IPS-NIHi7 (cell line): Measurements from ENCODE around the gene SLIT3.
"Not testable (repeated sequence)": the region's sequence is repeated elsewhere in the genome, so short reads cannot be mapped to it uniquely, and the experiment has no call there.

ENCODE experiments used
- DNase-seq: peaks from one replicate; pipeline ENCODE4 v3.0.0; 2012; ENCODE audit warnings: mixed read lengths; ENCODE audit errors: extremely low spot score

Gene SLIT3

DNA sequence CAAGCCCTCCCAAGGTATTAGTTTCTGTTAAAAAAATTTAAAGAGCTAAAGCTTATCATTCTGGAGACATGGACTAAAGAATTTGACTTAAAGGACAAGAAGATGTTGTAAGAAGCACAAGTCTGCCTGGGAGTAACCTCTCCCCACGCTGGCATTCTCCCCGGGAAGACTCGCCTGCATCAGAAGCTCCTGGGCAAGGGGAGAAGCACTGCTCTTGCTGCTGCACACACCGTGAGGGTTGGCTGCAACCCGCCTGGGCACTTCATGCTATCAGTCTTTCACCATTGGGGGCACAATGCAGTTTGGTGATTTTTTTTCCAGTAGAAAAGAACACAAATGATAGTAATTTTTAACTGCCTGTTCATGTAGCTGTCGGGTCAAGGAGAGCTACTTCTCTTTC, 529.3 kb downstream of the SLIT3 start:
- no peak for DNase-seq

DNA sequence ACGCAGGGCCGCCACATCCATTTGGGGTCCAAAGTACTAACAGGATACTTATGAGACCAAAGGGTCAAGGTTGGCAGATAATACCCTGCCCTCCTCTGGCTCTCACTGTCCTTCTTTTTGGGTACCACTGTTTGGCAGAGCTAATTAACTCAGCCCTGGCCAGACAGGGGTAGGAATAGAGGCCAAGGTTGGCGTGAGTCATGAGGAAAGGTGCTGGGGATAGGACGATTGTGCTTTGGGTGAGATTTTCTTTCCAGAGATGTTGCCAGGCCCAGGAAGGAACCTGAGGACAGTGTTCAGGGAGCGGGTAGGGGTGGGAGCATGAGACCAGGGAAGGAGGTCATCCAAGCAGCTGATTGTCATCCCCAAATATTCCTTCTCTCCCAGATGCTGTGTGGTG, 529.9 kb downstream of the SLIT3 start:
- no peak for DNase-seq

DNA sequence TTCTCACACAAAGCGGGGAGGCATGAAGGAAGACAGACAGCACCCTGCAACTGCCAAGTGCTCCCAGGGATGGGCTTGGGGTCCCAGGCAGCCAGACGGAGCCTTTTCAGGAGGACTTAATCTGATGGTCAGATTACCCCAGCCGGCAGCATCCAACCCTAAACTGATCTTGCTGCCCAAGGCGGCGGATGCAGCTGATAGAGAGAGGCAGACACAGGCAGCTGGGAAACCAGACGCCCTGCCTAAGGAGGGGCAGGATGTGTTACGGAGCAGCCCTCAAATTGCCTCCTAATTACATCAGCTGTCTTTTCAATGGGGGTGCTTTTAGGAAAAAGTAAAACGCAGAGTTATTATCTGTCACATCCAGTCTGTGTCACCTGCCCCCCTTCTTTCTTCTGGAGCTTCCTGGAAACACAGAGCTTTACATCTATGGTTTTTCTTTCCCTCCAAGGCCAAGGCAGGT, 530.9 kb downstream of the SLIT3 start:
- no peak for DNase-seq

DNA sequence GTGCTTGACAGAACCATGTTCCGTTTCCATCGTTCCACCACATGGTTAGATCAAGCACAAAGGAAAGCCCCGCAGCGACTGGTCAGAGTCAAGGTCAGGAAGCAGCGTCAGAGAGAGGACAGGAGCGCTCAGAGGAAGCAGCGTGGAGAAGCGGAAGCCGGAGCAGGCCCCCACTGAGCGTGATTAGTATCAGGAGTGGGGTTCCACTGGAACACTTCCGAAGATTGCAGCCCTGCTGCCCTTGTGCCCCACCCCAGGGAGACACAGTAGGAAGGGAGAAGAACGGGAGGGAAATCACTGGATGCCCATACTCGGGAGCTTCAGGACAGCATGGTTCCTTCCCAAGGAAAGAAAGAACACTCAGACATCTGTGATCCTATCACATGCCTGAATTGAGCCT, 532.8 kb downstream of the SLIT3 start:
- DNase-seq: no peak

DNA sequence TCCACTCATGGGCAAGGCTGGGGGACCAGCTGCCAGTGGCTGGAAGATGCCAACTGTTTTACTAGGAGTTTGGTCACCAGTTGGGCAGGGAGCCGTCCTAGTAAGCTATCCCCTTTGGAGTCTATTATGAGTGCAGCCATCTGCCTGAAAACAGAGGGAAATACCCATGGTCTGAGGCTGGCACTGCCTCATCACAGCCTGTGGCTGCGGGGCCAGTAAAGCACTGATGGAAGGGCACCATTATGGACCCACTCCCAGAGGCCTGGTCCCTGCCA, 534.6 kb downstream of the SLIT3 start:
- DNase-seq: no peak

DNA sequence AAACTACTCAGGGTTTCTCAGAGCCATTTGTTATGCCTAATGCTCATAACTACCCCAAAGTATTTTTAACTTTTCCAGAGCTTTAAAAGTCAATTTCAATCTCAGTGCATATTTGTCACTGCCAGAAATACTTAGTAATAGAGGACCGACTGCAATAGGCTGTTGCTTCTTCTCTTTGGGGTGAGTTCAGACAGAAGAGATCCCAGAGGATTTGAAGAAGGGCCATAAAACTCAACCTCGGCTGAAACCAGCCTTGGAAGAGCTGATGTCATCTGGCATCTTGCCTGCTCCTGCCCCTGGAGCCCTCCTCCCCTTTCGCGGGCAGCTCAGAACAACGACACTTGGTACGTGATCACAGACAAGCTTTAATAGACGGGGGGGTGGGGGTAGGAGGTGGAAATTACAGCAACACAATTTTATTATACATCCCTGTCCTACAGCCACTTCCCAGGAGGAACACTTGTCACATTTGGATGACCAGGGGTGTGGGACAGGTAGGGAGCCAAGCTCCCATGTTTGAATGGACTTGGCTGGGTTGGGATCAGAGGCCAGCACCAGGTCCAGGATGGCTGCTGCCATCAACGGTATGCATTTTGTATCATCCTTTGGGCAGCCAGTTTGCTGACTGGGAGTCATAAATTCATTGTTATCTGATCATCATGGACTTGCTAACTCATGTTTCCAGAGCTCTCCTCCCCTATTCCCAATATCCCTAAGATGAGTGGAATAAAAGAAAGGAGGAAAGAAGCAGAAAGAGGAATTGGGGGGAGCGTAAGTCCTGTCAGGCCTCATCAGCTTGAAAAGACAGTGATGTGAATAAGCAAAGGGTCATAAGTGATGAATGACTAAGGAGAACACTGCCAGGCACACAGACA, 535.2 kb downstream of the SLIT3 start:
- no peak for DNase-seq

DNA sequence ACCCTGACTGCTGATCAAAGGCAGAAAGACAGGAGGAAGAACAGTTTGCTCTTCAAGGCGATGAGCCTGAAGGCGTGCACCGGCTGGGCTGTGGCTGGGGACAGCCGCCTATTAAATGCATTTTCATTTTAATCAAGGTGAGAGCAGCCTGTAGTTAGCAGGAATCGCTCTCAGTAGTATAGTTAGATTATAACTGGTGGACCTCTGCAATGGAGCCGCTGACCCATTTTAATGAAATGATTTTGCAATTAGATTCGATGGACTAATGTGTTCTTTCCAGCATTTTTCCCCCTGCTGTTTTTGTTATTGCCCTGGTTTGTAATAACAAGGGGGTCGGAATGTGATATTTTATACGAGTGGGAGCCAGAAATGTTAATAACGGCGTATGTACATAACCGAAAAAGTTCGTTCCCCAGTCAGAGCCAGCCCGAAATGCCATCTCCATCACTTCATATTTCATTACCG, 535.8 kb downstream of the SLIT3 start:
- DNase-seq: no peak

DNA sequence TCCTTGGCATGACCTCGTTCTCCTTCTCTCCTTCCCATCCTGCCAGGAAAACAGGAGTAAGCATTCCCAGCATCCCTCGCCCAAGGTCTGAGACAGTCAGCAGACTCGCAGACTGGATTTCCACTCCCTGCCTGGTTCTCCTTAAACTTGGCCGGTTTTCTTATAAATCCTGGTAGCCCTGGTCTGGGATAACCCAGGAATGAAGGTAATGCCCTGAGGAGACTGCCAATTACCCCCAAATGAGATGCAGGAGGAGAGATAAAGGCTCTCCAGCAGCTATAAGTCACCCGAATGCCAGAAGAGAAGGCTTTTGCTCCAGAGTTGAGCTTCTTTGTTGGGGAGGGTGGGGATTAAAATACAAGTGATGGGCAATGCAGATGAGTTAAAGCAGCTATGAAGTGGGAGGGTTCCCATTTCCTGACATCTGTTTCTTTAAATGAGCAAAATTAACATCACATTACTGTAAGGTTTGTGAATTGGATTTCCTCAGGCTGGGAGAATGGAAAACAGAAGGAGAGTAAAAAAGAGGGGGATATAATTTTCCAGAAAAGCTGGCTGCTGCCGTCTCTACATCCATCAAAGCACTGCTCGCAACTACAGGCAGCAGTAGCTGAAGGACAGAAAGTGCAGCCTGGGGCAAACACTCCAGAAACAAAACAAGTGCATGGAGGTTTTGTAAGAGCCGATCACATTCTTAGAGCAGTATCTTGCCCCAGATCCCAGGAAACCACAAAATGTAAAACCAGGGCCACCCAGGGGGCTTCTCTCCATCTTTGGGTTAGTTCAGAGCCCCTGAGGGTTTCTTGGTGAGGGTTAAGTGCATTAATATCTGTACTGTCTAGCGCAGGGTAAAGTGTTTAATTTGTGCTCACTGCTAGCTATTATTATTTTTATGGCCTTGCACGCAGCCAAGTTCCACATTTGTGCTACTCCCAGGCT, 544.2 kb downstream of the SLIT3 start:
- no peak for DNase-seq

DNA sequence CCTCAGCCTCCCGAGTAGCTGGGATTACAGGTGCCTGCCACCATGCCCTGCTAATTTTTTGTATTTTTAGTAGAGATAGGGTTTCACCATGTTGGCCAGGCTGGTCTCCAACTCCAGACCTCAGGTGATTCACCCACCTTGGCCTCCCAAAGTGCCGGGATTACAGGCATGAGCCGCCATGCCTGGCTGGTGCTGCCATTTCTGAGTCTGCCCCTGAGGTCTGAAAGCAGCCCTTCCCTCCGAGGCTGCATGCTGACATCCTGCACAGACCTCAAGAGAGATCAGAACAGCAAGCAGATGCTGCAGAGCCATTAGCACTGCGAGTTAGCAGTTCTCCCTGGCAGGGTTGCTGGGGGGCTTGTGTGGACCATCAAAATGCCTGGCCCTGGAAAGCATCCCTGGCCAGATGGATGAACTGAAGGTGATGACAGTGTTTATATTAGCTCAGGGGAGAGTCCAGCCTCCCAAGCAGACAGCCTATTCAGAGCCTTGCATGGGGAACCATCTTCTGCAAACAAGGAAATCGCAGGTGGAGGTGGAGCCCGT, 545.3 kb downstream of the SLIT3 start:
- no peak for DNase-seq

DNA sequence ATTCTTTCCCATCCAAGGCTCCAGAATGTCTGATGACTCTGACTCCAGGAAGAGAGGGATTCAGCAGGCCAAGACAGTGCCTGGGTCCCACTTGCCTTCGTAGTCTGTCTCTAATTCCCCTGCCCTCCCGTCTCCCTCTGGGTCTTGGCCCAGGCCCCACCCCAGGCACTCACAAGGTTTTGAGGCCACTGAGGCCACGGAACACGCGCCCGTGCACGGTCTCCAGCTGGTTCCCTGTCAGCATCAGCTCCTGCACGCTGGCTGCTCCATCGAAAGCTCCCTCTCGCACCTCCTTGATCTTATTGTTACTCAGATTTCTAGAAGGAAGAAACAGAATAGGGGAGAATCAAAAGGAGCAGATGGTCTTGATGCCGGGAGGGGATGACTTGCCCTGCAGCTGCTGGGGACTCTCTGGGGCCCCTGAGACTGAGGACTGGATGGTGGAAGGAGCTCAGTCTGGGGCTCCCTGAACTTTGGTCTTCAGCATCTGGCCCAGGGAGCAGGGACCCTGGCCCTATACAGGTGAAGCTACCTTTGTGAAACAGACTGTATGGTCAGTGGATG, 547.2 kb downstream of the SLIT3 start:
- DNase-seq: no peak

DNA sequence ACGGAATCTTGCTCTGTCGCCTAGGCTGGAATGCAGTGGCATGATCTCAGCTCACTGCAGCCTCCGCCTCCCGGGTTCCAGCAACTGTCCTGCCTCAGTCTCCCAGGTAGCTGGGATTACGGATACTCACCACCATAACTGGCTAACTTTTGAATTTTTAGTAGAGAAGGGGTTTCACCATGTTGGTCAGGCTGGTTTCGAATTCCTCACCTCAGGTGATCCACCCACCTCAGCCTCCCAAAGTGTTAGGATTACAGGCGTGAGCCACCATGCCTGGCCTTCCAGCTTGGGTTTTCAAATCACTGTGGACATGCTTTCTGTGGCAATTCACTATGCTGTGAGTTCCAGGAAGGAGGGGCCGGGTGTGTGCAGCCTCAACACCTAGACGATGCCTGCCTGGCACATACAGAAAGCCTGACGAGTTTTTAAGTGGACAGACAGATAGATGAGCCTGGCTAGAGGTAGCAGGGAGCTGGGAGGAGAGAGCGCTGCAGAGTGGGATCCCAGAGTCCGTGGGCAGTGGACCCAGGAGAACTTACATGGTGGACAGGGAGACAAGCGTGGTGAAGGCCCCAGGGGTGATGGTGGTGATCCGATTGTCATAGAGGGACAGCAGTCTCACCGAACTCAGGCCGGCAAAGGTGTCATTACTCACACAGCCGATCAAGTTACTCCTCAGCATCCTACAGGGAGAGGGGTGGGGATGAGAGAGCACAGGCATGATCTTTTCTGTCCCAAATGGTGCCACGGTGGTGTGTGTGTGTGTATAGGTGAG, 548.3 kb downstream of the SLIT3 start:
- no peak for DNase-seq

DNA sequence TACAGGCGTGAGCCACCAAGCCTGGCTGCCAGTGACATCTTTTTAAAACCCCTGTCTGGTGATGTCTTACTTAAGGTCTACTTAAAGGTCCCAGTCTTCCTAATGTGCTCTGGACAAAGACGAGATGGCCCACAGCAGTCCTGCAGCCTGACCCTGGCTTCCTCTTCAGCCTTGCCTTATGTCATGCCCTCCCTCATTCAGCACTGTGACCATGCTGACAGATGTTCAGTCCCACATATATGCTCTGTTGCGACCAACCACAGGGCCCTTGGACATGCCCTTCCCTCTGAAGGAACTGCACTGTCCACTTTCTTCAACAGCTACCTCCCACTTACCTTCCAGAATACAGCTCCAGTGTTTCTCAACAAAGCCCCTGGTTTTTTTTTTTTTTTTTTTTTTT, 548.9 kb downstream of the SLIT3 start:
- DNase-seq: no peak

DNA sequence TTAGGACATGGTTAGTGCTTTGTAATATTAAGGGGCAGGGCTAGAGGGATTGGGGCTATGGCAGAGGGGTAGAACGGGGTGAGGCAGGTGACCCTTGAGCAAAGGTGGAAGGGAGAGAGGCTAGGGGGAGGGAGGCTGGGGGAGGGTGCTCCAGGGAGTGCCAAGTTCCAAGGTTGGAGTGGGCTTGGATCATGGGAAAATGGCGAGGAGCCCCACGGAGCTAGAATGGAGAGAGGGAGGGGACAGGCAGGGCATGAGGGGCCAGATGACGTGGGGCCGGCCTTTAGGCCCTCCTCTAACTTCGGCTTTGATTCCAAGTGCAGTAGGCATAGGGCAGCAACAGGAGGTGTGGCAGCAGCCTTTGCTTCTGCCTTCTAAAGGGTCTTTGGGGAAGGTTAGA, 550.0 kb downstream of the SLIT3 start:
- DNase-seq: no peak

DNA sequence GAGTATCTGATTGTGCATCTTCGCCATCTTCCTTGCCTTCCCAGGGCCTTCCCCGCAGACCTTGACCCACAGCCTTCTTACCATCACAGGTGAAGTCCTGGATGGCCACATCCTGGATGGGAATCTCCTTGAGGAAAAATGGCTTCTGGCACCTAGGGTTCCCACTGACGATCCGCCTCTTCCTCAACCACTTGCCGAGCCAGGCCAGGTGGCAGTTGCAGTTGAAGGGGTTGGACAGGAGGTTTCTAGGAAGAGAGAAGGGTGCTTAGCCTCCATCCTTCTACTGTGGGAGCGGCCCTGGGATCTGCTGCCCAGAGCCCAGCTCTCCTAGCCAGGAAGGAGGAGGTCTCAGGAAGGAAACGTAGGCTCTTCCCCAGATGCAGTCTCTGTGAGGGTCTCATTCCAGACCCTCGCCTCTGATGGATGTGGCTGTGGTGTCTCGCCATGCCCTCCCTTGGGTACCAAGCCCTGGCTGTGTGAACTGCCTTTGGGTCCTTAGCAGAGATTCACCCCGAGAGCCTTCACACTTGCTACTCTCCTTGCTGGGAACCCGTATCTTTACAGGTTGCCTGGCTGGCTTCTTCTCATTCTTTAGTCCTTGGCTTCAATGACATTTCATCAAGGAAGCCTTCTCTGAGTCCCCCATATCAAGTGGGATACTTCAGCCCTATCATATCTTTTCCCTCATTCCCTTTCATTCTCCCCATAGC, 551.4 kb downstream of the SLIT3 start:
- no peak for DNase-seq

DNA sequence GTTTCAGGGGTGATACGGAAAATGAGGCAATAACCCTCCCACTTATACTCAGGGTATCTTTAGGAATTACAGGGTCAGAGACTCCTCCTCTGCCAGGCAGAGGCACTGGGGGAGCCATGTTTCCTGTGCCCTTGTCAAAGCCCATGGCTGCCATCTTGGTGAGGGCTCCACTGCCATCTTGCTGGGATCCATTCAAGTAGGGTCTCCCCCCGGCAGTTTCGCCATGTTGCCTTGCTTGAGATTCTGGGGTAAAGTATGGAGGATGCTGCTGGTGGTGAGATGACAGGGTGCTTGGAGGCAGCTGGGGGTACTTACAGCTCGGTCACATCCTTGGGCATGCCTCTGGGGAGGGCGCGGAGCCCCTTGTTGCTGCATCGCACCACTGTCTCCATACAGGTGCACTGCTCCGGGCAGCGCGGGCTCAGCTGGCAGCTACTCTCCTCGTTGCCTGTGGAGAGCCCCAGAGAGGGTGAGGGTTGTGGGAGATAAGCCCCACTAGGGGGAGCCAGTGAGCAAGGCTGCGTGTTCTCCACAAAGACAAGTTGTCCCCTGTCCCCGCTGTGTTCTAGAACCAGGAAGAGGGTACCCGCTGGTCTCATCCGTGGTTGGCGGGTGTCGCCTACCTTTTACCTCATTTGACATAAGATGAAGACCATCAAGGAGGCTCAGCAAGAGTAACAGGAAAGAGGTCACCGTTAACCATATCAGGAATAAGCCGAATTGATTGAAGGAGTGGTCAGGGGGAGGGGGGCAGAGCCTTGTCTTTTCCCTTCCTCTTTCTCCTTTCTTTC, 552.8 kb downstream of the SLIT3 start:
- peak; percentile 93 for DNase-seq

DNA sequence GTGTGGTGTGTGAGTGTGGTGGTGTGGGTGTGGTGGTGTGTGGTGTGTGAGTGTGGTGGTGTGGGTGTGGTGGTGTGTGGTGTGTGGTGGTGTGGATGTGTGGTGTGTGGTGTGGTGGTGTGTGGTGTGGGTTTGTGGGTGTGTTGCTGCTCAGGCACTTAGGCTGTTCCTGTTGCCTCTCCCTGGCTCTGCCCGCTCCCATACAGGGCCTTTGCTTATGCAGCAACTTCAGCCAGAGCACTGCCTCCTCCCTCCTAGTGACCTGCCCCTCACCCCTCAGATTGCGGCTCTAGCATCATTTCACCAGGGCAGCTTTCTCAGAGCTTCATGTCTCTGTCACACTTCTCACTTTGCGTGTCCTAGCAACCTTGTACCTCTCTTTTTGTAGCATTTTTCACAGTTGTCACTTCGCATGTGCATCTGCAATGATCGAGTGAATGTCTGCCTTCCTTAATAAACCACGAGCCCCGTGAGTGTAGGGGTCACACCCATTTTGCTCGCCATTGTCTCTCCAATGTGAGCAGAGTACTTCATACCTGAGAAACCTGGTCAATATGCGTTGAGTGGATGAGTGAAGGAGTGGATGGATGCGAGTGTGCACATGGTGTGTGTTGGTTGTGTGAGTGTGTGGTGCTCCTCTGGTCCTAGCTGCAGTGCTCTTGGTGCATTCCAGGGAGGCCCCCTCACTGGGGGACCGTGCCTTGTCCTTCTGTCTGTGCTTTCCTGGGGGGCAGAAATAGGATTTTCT, 553.9 kb downstream of the SLIT3 start:
- DNase-seq: no peak

DNA sequence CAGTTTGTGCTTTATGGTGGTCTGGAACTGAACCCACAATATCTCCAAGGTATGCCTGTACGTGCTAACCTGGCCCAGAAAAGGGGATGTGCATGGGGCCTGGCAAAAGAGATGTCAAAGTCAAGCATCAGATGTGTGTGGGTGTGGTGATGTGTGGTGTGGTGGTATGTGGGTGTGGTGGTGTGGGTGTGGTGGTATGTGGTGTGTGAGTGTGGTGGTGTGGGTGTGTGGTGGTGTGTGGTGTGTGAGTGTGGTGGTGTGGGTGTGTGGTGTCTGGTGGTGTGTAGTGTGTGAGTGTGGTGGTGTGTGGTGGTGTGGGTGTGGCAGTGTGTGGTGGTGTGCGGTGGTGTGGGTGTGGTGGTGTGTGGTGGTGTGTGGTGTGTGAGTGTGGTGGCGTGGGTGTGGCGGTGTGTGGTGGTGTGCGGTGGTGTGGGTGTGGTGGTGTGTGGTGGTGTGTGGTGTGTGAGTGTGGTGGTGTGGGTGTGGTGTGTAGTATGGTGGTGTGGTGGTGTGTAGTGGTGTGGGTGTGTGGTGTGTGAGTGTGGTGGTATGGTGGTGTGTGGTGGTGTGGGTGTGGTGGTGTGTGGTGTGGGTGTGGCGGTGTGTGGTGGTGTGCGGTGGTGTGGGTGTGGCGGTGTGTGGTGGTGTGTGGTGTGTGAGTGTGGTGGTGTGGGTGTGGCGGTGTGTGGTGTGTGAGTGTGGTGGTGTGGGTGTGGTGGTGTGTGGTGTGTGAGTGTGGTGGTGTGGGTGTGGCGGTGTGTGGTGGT, 554.6 kb downstream of the SLIT3 start:
- not testable (repeated sequence) for DNase-seq

DNA sequence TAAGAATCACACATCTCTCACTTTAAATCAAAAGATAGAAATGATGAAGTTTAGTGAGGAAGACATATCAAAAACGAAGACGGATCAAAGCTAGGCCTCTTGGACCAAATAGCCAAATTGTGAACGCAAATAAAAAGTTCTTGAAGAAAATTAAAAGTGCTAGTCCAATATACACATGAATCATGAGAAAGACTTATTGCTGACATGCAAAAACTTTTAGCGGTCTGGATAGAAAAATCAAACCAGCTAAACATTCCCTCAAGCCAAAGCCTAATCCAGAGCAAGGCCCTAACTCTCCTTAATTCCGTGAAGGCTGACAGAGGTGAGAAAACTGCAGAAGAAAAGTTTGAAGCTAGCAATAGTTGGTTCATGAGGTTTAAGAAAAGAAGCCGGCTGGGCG, 557.3 kb downstream of the SLIT3 start:
- DNase-seq: no peak
